Ishikawa (cell line): ENCODE results near the gene INPPL1.

Experiments
- CEBPB ChIP-seq: IDR thresholded peaks from 2 replicates; pipeline ENCODE4 v1.6.1; 2012
- CREB1 ChIP-seq: IDR thresholded peaks from 2 replicates; pipeline ENCODE4 v1.6.1; 2012; ENCODE audit warnings: low read depth
- EGR1 ChIP-seq: IDR thresholded peaks from 2 replicates; pipeline ENCODE4 v1.6.1; 2012
- EP300 ChIP-seq: IDR thresholded peaks from 2 replicates; pipeline ENCODE4 v1.6.1; 2012; ENCODE audit warnings: borderline replicate concordance
- FOXM1 ChIP-seq: IDR thresholded peaks from 2 replicates; pipeline ENCODE4 v1.6.1; 2012; ENCODE audit warnings: low read depth, borderline replicate concordance
- RAD21 ChIP-seq: IDR thresholded peaks from 2 replicates; pipeline ENCODE4 v1.6.1; 2012; ENCODE audit warnings: low read depth
- TAF1 ChIP-seq: IDR thresholded peaks from 2 replicates; pipeline ENCODE4 v1.6.1; 2012; ENCODE audit warnings: low read depth, mild to moderate bottlenecking
- TCF12 ChIP-seq: IDR thresholded peaks from 2 replicates; pipeline ENCODE4 v1.6.1; 2012; ENCODE audit warnings: low read depth
- TEAD4 ChIP-seq: IDR thresholded peaks from 2 replicates; pipeline ENCODE4 v1.6.1; 2012
- YY1 ChIP-seq: IDR thresholded peaks from 2 replicates; pipeline ENCODE4 v1.6.1; 2012; ENCODE audit warnings: low read depth
- ZBTB7A ChIP-seq: IDR thresholded peaks from 2 replicates; pipeline ENCODE4 v1.6.1; 2012; ENCODE audit warnings: low read depth
- TF ChIP-seq, protein P1 (sequence below): IDR thresholded peaks from 2 replicates; pipeline ENCODE4 v1.6.1; 2012
- TF ChIP-seq, protein P2 (sequence below): IDR thresholded peaks from 2 replicates; pipeline ENCODE4 v1.6.1; 2012; ENCODE audit warnings: low read depth, mild to moderate bottlenecking
- TF ChIP-seq, protein P3 (sequence below): IDR thresholded peaks from 2 replicates; pipeline ENCODE4 v1.6.1; 2012

DNA sequence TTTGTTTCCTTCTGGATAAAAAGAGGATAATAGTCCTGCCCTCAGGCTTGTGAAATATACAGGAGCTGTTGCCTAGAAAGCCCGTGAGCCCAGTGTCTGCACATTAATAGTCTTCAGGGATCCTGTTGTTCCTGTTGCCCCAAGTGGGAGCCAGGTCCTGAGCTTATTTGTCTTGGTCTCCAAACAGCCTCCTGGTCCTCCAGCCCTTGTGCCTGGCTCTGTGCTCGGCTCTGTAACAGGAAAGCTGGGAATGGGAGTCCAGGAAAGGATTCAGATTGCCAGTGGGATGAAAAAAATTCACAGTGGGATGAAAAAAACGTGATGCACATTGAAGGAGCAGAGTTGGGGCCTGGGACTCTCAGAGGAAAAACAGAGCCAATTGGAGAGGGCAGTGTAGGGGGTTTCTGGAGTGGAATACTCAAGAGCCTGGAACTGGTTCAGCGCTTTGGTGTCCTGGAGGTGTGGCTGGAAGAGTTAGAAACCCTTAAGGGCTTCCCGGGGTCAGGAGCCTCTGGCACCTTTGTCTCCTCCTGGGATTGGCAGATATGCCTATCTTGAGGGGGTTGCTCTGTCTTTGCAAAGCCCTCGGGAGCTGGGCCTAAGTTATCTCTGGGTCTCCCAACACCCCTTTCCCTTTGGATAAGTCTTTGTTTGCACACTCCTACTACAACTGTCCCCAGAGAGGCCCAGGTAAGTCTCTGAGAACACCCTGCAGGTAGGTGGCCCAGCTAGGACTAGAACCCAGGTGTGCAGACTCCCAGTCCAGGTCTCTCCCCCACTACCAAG is 2.3 kb upstream of the INPPL1 start:
- TF ChIP-seq CREB1 (no peak), RAD21 (no peak), EP300 (no peak), TEAD4 (no peak), EGR1 (no peak), FOXM1 (no peak), YY1 (no peak), ZBTB7A (no peak), TCF12 (no peak), TAF1 (no peak), CEBPB (no peak)
- TF ChIP-seq, protein P1, sequence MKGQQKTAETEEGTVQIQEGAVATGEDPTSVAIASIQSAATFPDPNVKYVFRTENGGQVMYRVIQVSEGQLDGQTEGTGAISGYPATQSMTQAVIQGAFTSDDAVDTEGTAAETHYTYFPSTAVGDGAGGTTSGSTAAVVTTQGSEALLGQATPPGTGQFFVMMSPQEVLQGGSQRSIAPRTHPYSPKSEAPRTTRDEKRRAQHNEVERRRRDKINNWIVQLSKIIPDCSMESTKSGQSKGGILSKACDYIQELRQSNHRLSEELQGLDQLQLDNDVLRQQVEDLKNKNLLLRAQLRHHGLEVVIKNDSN: no peak
- TF ChIP-seq, protein P2, sequence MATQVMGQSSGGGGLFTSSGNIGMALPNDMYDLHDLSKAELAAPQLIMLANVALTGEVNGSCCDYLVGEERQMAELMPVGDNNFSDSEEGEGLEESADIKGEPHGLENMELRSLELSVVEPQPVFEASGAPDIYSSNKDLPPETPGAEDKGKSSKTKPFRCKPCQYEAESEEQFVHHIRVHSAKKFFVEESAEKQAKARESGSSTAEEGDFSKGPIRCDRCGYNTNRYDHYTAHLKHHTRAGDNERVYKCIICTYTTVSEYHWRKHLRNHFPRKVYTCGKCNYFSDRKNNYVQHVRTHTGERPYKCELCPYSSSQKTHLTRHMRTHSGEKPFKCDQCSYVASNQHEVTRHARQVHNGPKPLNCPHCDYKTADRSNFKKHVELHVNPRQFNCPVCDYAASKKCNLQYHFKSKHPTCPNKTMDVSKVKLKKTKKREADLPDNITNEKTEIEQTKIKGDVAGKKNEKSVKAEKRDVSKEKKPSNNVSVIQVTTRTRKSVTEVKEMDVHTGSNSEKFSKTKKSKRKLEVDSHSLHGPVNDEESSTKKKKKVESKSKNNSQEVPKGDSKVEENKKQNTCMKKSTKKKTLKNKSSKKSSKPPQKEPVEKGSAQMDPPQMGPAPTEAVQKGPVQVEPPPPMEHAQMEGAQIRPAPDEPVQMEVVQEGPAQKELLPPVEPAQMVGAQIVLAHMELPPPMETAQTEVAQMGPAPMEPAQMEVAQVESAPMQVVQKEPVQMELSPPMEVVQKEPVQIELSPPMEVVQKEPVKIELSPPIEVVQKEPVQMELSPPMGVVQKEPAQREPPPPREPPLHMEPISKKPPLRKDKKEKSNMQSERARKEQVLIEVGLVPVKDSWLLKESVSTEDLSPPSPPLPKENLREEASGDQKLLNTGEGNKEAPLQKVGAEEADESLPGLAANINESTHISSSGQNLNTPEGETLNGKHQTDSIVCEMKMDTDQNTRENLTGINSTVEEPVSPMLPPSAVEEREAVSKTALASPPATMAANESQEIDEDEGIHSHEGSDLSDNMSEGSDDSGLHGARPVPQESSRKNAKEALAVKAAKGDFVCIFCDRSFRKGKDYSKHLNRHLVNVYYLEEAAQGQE: no peak
- TF ChIP-seq, protein P3, sequence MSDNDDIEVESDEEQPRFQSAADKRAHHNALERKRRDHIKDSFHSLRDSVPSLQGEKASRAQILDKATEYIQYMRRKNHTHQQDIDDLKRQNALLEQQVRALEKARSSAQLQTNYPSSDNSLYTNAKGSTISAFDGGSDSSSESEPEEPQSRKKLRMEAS: no peak
